Stimulated activated CD8-positive, alpha-beta memory T cell treated with anti-CD3 and anti-CD28 coated beads, Interleukin-12 subunit alpha, Interleukin-12 subunit beta, amount 100 ng/mL, for 1 hour (primary cell): ENCODE results near the gene ITPRIPL2.

Experiments used
- DNase-seq: peaks from one replicate; pipeline ENCODE4 v3.0.0-alpha.2; 2020; ENCODE audit warnings: low read depth

The ITPRIPL2 gene

DNA sequence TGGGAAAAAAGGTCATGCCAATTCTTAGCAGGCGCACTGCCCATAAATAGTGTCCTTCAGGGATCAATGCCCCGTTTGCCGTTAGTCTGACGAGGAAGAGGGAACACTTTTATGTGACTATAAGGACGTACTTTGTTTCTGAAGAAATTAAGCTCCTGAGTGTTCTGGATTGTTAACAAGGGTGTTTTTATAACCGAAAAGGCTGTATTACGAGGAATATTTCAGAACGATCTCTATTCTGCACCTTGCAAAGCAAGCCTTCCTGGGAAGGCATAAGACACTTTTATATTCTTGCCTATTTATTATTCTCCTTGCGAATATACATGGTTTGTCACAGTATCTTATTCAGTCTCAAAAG is 29.8 kb downstream of the ITPRIPL2 start:
- DNase-seq = no peak

DNA sequence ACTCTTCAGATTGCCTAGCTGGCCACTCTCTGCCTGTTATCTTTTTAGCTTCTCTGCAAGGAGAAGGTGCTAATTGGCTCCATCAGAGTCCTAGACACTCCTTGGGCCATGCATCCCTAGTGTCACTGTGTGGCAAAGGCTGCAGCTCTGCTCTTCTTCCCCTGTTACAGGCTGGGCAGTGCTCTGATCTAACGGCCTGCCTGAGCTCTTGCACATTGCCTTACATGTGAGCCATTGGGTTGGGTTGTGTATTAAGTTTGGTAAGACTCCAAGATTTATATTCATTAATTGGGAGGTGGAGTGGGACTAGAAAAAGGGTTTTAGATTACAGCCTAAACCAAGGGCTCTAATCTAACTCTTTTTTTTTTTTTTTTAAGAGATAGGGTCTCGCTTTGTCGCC is 31.2 kb downstream of the ITPRIPL2 start:
- no peak for DNase-seq

DNA sequence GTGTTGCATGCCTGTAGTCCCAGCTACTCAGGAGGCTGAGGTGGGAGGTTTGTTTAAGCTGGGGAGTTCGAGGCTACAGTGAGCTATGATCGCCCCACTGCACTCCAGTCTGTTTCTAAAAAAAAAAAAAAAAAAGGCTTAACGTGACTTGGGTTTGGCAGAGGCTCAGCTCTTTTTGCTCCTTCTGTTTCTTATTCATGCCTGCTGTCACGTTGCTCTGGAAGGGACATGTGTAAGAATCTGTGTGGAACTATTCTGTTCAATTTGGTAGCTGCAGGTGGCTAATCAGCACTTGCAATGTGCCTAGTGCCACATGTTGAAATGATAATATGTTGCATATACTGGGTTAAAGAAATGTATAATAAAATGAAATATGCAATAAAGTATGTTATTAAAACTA is 33.4 kb downstream of the ITPRIPL2 start:
- no peak for DNase-seq

DNA sequence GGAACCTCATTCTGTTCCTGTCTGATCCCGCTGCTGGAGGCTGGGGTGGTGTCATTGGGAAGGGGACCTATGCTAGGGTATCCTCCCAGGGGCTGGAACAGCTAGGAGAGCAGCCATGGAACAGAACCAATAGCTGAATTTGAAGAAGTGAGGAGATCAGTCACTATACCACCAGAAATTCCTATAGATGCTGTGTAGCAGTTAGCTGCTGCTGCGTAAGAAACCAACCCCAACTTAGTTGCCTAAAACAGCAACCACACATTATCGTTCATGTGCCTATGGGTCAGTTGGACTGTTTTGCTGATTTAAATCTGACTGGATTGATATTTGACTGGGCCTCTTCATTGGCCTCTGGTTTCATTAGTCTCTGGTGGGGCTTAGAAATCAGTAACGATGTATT is 33.9 kb downstream of the ITPRIPL2 start:
- no peak for DNase-seq

DNA sequence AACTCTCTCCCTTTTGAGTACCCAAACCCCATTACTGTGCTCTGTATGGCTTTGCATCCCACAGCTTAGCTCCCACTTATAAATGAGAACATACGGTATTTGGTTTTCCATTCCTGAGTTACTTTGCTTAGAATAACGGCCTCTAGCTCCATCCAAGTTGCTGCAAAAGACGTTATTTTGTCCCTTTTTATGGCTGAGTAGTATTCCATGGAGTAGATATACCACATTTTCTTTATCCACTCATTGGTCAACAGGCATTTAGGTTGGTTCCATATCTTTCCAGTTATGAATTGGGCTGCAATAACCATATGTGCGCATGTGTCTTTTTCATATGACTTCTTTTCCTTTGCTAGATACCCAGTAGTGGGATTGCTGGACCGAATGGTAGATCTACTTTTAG is 34.4 kb downstream of the ITPRIPL2 start:
- no peak for DNase-seq

DNA sequence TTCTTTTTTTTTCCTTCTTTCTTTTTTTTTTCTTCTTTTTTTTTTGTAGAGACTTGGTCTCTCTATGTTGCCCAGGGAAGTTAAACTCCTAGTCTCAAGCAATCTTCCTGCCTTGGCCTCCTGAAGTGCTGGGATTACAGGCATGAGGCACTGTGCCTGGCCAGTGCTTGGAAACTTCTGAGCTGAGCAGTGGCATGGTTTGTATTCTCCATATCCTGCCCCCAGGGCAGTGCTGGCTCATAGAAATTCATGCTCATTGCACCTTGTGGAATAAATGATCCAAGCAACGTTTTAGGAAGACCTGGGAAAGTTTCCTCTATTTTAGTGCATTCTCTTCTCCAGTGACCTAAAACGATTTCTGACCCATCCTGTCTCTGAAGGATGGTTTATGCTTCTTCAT is 37.5 kb downstream of the ITPRIPL2 start:
- no peak for DNase-seq

DNA sequence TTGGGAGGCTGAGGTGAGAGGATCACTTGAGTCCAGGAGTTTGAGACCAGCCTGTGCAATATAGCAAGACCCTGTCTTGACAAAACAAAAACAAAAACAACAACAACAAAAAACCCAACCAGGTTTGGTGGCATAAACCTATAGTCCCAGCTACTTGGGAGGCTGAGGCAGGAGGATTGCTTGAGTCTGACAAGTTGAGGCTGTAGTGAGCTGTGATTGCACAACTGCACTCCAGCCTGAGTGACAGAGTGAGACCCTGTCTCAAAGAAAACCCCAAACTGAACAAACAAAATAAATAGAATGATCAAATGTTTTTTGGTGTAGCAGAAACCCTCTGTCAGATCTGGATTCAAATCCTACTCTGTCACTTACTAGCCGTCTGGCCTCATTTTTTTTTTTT is 38.3 kb downstream of the ITPRIPL2 start:
- DNase-seq = no peak

DNA sequence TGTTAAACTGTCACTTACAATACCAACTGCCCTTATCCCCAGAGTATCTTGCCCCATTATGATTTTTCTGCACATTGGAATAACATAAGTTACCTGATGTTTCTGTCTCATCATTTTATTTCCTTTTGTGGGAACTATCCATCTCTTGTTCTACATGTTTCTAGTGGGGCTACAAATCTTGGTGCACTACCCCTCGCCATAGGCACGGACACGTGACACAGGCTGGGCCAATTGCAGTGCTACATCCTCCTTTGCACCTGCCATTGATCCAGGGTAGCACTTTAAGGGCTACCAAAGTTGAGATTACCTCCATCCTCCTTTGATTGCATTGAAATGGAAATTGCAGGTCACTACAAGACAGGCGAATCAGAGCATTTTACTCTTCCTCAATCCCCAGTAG is 40.1 kb downstream of the ITPRIPL2 start:
- DNase-seq = no peak

DNA sequence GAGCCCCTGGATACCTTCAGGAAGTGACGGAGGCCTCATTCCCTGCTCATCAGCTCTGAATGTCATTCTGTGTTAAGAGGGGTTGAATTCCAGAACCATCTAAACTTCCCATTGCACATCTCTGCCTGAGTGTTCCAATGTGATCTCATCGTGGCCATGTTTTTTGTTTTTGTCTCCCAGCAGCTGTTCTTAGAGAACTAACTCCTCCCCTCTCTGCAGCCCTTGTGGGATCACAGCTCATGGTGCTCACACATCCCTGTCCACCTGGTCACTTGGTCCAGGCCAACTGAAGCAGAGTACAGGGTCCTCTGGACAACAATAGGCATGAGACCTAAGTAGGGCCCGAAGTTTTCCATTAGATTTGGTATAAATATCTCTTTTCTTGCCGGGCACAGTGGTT is 48.3 kb downstream of the ITPRIPL2 start:
- no peak for DNase-seq

DNA sequence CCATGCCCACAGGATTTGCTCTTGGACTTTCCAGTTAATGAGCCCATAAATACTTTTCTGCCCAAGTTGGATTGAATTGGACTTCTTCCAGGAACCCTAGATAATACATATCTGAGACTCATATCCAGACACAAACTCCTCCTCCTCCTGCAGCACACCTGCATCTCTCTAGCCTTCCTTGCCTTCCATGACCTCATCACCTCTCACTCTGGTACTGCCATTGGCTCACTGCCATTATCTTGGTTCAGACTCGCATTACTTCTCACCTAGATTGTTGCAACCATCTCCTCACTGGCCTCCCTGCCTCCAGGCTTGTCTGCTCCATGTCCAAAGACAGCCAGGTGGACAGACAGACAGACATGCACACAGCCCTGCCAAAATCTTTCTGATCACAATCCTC is 49.5 kb downstream of the ITPRIPL2 start:
- no peak for DNase-seq

DNA sequence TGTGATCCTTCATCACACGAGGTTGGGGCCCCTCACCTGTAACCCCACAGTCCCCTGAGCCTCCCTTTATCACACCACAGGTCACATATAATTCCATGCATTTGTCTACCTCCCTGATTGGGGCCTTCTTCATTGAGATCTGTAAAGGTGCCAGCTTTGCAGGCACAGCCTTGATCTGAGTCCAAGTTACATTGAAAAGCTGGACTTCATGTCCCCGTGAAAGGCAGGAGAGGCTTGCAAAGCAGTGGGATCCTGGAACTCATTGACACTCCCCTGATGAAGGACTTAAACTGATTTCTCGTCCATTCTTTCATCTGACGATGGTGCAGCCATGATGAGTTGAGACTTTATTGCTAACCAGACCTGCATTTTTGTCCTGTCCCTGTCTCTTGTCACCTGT is 50.5 kb downstream of the ITPRIPL2 start:
- no peak for DNase-seq

DNA sequence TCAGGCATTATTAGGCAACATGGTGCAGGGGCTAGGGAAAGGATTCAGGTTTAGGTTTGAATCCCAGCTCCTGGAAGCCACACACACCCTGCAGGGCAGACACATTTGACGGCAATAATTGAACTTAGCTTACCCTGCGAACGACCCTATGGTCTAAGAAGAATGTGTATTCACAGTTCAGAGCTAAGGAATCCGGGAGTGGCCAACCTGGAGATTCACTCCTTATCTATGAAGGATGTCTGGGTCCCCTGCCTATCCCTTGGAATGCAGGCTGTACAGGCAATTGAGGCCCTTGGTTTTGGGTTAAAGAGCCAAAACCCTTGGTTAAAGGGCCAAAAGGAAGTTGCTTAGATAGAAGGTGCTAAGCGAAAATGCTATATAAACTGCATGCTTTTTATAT is 51.3 kb downstream of the ITPRIPL2 start:
- DNase-seq = no peak

DNA sequence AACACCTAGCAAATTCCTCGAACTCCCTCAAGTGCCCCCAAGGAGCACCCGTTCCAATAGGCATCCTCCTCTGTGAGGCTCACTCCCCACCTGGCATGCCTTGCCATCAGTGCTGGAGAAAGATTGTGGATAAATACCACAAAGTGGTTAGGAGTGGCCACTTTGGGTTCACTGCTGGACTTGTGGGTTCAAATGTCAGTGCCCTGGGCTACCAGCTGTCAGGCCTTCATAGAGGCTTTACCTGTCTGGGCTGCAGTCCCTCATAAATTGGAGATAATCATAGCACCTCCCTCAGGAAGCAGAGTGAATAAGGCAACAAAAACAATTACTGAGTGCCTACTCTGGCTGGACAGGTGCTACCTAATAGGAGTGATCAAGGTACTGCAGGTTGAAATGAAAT is 52.7 kb downstream of the ITPRIPL2 start:
- no peak for DNase-seq

DNA sequence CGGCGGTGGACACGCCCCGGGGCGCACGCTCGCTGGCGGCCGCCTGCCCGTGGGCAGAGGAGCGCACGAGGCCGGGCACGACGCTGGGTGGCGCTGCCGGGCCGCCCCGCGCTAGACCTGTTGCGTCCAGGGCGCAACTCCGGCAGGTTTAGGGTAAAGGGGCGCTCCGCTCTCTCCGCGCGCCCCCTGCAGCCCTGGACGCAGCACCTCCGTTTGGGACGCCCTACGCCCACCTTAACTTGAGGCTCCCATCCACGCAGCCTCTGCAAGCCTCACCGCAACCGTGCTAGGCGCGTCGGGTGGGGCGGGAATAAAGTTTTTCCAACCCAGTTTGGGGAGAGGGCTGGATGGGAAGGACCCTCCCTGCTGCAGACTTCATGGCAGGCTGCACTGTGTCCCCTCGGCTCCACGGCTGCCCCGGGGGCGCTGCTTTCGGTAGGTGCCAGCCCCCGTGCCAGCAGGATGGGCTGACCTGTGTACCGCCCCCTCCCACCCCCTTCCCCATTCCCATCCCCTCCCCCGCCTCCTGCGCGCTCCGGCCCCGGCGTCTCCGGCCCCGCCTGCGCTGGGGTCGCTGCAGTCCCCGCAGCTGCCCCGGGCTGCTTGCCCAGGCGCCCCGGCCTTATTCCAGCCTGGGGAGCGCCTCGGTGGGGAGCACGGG is 54.1 kb downstream of the ITPRIPL2 start, which contains the start of gene SYT17:
Gene SYT17, plus strand, starts transcription at position 531 of the 661 bp plus-strand sequence. CDS start 407 bp downstream, outside the sequence.
- DNase-seq = no peak

DNA sequence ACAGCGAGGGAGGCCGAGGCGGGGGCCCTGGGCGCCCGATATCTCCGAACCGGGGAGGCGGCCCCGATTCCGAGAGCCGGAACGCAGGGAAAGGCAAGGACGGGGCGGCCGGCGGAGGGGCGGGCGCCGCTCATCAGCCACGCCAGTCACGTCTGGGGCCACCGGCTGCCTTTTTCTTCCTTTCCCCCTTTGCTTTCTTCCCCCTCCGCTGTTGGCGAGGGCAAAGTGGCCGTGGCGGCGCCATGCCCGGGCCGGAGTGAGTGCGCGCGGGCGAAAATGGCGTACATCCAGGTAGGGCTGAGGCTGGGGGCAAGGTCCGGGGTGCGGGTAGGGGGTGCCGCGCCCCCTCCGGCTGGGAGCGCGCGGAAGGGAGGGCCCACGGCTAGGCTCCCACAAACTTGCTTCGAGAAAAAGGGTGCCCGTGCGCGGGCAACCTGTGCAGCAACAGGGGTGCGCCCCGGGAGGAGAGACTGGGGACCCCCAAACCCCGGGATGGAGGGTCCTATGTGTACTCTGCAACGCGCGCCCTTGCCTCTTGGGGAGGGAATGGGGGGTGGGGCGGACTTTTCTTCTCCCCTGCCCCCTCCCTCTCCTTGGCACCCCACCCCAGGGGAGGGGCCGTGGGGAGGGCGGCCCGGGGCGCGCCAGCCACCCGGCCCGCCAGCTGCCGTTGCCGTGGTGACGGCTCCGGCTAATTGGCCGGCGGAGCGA is 54.8 kb downstream of the ITPRIPL2 start:
- no peak for DNase-seq

DNA sequence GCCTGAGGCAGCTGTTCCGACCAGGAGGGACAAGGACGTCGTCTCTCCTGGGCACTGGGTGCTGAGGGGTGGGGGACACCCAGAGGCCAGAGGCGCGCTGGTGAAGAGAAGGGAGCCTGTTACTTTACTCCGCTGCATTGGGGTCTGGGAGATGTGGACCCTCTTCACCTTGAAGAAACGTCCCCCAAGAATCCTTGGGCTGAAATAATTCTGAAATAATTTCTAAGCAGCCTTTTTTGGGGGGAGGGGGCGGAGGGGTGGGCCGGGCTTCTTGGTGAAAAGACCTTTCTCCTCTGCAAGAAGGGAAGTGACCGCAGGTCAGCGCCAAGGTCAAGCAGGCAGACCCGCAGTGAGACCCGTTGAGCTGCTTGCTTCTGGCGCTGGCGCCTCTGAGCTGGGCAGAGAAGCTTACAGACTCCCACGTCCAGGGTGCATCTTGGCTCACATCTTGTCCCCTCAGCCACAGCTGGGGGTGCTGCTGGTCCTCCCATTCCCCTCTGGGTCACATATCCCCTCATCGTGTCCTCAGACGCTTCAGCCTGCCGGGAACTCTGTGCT is 55.4 kb downstream of the ITPRIPL2 start:
- no peak for DNase-seq

DNA sequence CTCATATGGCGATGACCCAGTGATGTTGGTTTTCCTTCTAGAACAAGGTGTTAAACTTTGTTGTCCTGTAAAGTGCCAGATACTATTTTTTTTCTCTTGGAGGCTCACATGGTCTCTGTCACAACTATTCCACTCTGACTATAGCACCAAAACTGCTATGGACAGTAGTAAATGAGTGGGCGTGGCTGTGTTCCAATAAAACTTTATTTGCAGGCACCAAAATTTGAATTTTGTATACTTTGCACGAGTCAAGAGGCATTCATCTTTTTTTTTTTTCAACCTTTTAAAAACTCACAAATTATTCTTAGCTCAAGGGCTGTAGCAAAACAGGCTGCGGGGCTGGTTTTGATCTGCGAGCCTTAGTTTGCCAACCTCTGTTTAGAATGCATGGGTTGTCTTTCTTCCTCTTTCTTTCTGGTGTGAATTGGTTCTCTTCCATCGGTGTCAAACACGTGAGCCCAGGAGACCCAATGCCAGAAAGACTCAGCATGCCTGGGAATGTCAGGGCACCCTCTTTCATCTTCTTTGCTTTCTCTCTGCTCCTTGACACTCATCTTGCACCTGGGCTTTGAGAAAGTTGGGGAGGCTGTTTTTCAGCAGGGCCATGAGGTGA is 56.4 kb downstream of the ITPRIPL2 start:
- DNase-seq = no peak
